MM.1S (cell line): ENCODE measurements around the gene AUH.

ENCODE experiments used
- CTCF ChIP-seq: fragments of 300-600 bp; sonication (generic); IDR thresholded peaks from 2 replicates; pipeline ENCODE4 v1.5.1; 2016; ENCODE audit warnings: antibody characterized with exemption, low read length, mixed read lengths
- EZH2 ChIP-seq: fragments of 300-600 bp; sonication (generic); optimal IDR thresholded peaks from 2 replicates; pipeline ENCODE3; 2017; ENCODE audit warnings: low read depth, mild to moderate bottlenecking, antibody characterized with exemption, low read length, mixed read lengths
- EZH2phosphoT487 ChIP-seq: fragments of 300-600 bp; sonication (generic); IDR thresholded peaks from 2 replicates; pipeline ENCODE4 v1.6.1; 2018; ENCODE audit warnings: antibody characterized with exemption, low read length

GRCh38 chr9:91255327-91255726, 106.4 kb downstream of the AUH start:
- TF ChIP-seq CTCF = no peak
- no peak for TF ChIP-seq EZH2
- no peak for TF ChIP-seq EZH2phosphoT487
